ENCODE data around the gene RASGRF1.

DNA sequence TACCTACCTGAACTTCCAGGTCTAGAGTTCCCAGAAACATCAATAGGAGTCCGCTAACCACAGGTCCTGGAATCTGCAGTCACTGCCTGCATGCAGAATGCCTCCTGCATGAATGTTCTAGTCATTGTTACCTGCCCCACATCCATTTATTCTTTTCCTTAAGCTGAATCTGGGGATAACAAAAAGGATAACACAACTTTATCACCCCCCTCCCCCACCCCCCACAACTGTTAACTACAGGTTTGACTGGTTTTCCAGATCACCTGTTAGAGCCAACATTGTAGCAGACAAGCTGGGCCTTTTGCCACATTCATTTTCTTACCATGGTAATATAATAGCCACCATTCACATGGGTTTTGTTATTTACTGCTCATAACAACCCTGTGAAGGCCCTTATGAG, 141.1 kb downstream of the RASGRF1 start:
- TF ChIP-seq, protein P1, sequence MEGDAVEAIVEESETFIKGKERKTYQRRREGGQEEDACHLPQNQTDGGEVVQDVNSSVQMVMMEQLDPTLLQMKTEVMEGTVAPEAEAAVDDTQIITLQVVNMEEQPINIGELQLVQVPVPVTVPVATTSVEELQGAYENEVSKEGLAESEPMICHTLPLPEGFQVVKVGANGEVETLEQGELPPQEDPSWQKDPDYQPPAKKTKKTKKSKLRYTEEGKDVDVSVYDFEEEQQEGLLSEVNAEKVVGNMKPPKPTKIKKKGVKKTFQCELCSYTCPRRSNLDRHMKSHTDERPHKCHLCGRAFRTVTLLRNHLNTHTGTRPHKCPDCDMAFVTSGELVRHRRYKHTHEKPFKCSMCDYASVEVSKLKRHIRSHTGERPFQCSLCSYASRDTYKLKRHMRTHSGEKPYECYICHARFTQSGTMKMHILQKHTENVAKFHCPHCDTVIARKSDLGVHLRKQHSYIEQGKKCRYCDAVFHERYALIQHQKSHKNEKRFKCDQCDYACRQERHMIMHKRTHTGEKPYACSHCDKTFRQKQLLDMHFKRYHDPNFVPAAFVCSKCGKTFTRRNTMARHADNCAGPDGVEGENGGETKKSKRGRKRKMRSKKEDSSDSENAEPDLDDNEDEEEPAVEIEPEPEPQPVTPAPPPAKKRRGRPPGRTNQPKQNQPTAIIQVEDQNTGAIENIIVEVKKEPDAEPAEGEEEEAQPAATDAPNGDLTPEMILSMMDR (optimal IDR thresholded peaks at IDR 0.05 in 1 of 3, IDR thresholded peaks at IDR 0.05 in 1 of 3, conservative IDR thresholded peaks at IDR 0.05 in 1 of 3; ENCODE audit: extremely low read depth in 1 of 3, insufficient read depth in 2 of 3, low read length in 3 of 3): no peak
- TF ChIP-seq EZH2 (IDR thresholded peaks at IDR 0.05; ENCODE audit: low read length): no peak
